SK-N-MC (cell line): Measurements from ENCODE around the gene ARL8A.
A peak's percentile ranks its signal among the peaks of the same experiment; 100 is the strongest.

ENCODE experiments used
- DNase-seq: peaks from one replicate; pipeline ENCODE4 v3.0.0-alpha.2; 2011; ENCODE audit warnings: low read depth, low spot score
- H3K27ac ChIP-seq: fragments of 200-600 bp; sonication (generic); 2 replicates; pipeline ENCODE4 v1.5.1; 2016; ENCODE audit warnings: mixed run types
- H3K36me3 ChIP-seq: fragments of 200-600 bp; sonication (generic); 2 replicates; pipeline ENCODE4 v1.6.1; 2017; ENCODE audit warnings: antibody characterized with exemption, low read length, mixed read lengths; ENCODE audit not compliant: insufficient read depth
- H3K4me3 ChIP-seq: fragments of 200-600 bp; sonication (generic); 2 replicates; pipeline ENCODE4 v1.5.1; 2016
- H3K9ac ChIP-seq: fragments of 200-600 bp; sonication (generic); 2 replicates; pipeline ENCODE4 v1.8.0; 2017; ENCODE audit warnings: mixed run types, mixed read lengths; ENCODE audit not compliant: insufficient read length
- H3K9me3 ChIP-seq: fragments of 200-600 bp; sonication (generic); 2 replicates; pipeline ENCODE4 v1.6.1; 2017; ENCODE audit warnings: low read depth, mild to moderate bottlenecking, antibody characterized with exemption, low read length, moderate library complexity, mixed read lengths
- EZH2 ChIP-seq: fragments of 200-600 bp; sonication (generic); IDR thresholded peaks from one replicate; pipeline ENCODE4 v1.6.1; 2017; ENCODE audit warnings: antibody characterized with exemption
- FOXP2 ChIP-seq: optimal IDR thresholded peaks from 2 replicates; pipeline ENCODE3; 2011; ENCODE audit warnings: mild to moderate bottlenecking, moderate library complexity; ENCODE audit not compliant: insufficient read depth; ENCODE audit errors: extremely low read length, control extremely low read depth
- POLR2AphosphoS5 ChIP-seq: IDR thresholded peaks from 2 replicates; pipeline ENCODE4 v1.6.1; 2012; ENCODE audit warnings: mild to moderate bottlenecking, low read depth, low read length, borderline replicate concordance

The ARL8A gene

GRCh38 chr1:202129453-202130296, 14.9 kb downstream of the ARL8A start:
- H3K9ac ChIP-seq: no peak overlapping the region
- peaks cover 12% of the 10 kb centered on the region; the same call in 1 of the 2 replicates for H3K36me3 ChIP-seq
- no peaks in the 10 kb centered on the region for H3K9me3 ChIP-seq
- DNase-seq: no peak
- no peak overlapping the region for H3K27ac ChIP-seq
- no peak overlapping the region for H3K4me3 ChIP-seq
- TF ChIP-seq FOXP2: no peak
- no peak for TF ChIP-seq POLR2AphosphoS5
- TF ChIP-seq EZH2: no peak

- H3K4me3 ChIP-seq: no peak overlapping the region
- no peak overlapping the region for H3K27ac ChIP-seq
- no peak overlapping the region for H3K9ac ChIP-seq
- H3K36me3 ChIP-seq: peaks cover 2% of the 10 kb centered on the region; the same call in 1 of the 2 replicates
- no peak for TF ChIP-seq POLR2AphosphoS5
- no peak for TF ChIP-seq FOXP2
- TF ChIP-seq EZH2: no peak
- H3K9me3 ChIP-seq: no peaks in the 10 kb centered on the region
- no peak for DNase-seq
Measured at GRCh38 chr1:202127836-202128622, 16.5 kb downstream of the ARL8A start.

- no peaks in the 10 kb centered on the region for H3K9me3 ChIP-seq
- no peak overlapping the region for H3K4me3 ChIP-seq
- peak; percentile 62 for DNase-seq
- TF ChIP-seq FOXP2: no peak
- TF ChIP-seq EZH2: no peak
- no peak; the same call in 1 of the 2 replicates for TF ChIP-seq POLR2AphosphoS5
- peak overlapping the region; percentile 87; the same call in 1 of the 2 replicates for H3K27ac ChIP-seq
- no peak overlapping the region for H3K9ac ChIP-seq
- no peaks in the 10 kb centered on the region for H3K36me3 ChIP-seq
Measured at GRCh38 chr1:202127061-202127460, 17.5 kb downstream of the ARL8A start.

GRCh38 chr1:202126426-202126825, 18.1 kb downstream of the ARL8A start:
- no peaks in the 10 kb centered on the region for H3K9me3 ChIP-seq
- DNase-seq: no peak
- TF ChIP-seq POLR2AphosphoS5: no peak
- TF ChIP-seq EZH2: no peak
- TF ChIP-seq FOXP2: no peak
- peak overlapping the region; percentile 25; the same call in 1 of the 2 replicates for H3K4me3 ChIP-seq
- no peaks in the 10 kb centered on the region for H3K36me3 ChIP-seq
- peak overlapping the region; percentile 87 for H3K27ac ChIP-seq
- no peak overlapping the region for H3K9ac ChIP-seq

GRCh38 chr1:202125611-202126010, 18.9 kb downstream of the ARL8A start:
- H3K27ac ChIP-seq: no peak overlapping the region
- TF ChIP-seq POLR2AphosphoS5: no peak
- no peak for TF ChIP-seq FOXP2
- no peak for TF ChIP-seq EZH2
- no peaks in the 10 kb centered on the region for H3K9me3 ChIP-seq
- no peak overlapping the region for H3K9ac ChIP-seq
- no peaks in the 10 kb centered on the region for H3K36me3 ChIP-seq
- no peak for DNase-seq
- H3K4me3 ChIP-seq: no peak overlapping the region

GRCh38 chr1:202124142-202124541, 20.4 kb downstream of the ARL8A start:
- Histone ChIP-seq H3K27ac (no peak overlapping the region), H3K9ac (no peak overlapping the region), H3K4me3 (no peak overlapping the region), H3K36me3 (no peaks in the 10 kb centered on the region), H3K9me3 (no peaks in the 10 kb centered on the region)
- DNase-seq: no peak
- no peak for TF ChIP-seq POLR2AphosphoS5
- no peak for TF ChIP-seq FOXP2
- no peak for TF ChIP-seq EZH2

GRCh38 chr1:202123336-202123813, 21.2 kb downstream of the ARL8A start:
- TF ChIP-seq FOXP2 (no peak), POLR2AphosphoS5 (no peak), EZH2 (no peak)

More at GRCh38 chr1:202123336-202123813, 21.2 kb downstream of the ARL8A start:
- DNase-seq: no peak
- no peak overlapping the region for H3K27ac ChIP-seq
- H3K4me3 ChIP-seq: no peak overlapping the region
- H3K9me3 ChIP-seq: no peaks in the 10 kb centered on the region
- no peak overlapping the region for H3K9ac ChIP-seq
- no peaks in the 10 kb centered on the region for H3K36me3 ChIP-seq
